Liver (tissue), 9 donors: Measurements from ENCODE around the gene DSTN. TPM values are rescaled to one million over a fixed set of nuclear protein-coding genes. Genes with fewer than 3 reads are reported as not detected.

Experiments
- DNase-seq: peaks from one replicate; pipeline ENCODE4 v3.0.0-alpha.2; 2017; ENCODE audit warnings: low spot score
- H3K27ac ChIP-seq, 2 donors: one replicate each; pipeline ENCODE4 v1.7.0; 2013; ENCODE audit warnings: inconsistent platforms in 2 of 2, low read length in 2 of 2, control low read depth in 1 of 2, low read depth in 1 of 2, mild to moderate bottlenecking in 1 of 2
- H3K27me3 ChIP-seq, 4 donors: one replicate each; pipeline versions ENCODE4 v1.6.1 to v1.7.0; 2013; ENCODE audit warnings: low read length in 3 of 4, inconsistent platforms in 1 of 4, mild to moderate bottlenecking in 1 of 4, moderate library complexity in 1 of 4; ENCODE audit not compliant: control insufficient read depth in 4 of 4, insufficient read depth in 4 of 4
- H3K36me3 ChIP-seq, 4 donors: one replicate each; pipeline versions ENCODE4 v1.6.1 to v1.7.0; 2013; ENCODE audit warnings: low read length in 3 of 4, mild to moderate bottlenecking in 3 of 4, low read depth in 1 of 4, moderate library complexity in 1 of 4; ENCODE audit not compliant: control insufficient read depth in 4 of 4, insufficient read depth in 3 of 4
- H3K4me1 ChIP-seq, 4 donors: one replicate each; pipeline versions ENCODE4 v1.6.1 to v1.7.0; 2013; ENCODE audit warnings: low read length in 3 of 4, mild to moderate bottlenecking in 3 of 4, moderate library complexity in 1 of 4; ENCODE audit not compliant: control insufficient read depth in 4 of 4, insufficient read depth in 4 of 4
- H3K4me3 ChIP-seq, 3 donors: one replicate each; pipeline versions ENCODE4 v1.6.1 to v1.7.0; 2013; ENCODE audit warnings: low read length in 3 of 3, control low read depth in 1 of 3, low read depth in 1 of 3, mild to moderate bottlenecking in 1 of 3
- H3K9ac ChIP-seq, 2 donors: one replicate each; pipeline ENCODE4 v1.7.0; 2013; ENCODE audit warnings: low read length in 2 of 2, mild to moderate bottlenecking in 2 of 2, moderate library complexity in 2 of 2, control low read depth in 1 of 2, low read depth in 1 of 2
- H3K9me3 ChIP-seq, 4 donors: one replicate each; pipeline versions ENCODE4 v1.6.1 to v1.7.0; 2013; ENCODE audit warnings: low read length in 3 of 4; ENCODE audit not compliant: control insufficient read depth in 4 of 4
- EGR1 ChIP-seq, 2 donors: IDR thresholded peaks; 2 replicates each; pipeline ENCODE4 v1.6.1; 2016 to 2018; ENCODE audit warnings: antibody characterized with exemption in 2 of 2, low read depth in 2 of 2
- FOXA2 ChIP-seq: IDR thresholded peaks from 2 replicates; pipeline ENCODE4 v1.6.1; 2016; ENCODE audit warnings: antibody characterized with exemption
- GABPA ChIP-seq, 2 donors: IDR thresholded peaks in 1 of 2; conservative IDR thresholded peaks in 1 of 2; 2 replicates each; pipeline ENCODE4 v1.6.1; 2016; ENCODE audit warnings: antibody characterized with exemption in 2 of 2, mild to moderate bottlenecking in 1 of 2, moderate library complexity in 1 of 2
- HNF4A ChIP-seq, 2 donors: conservative IDR thresholded peaks; 2 replicates each; pipeline ENCODE4 v1.6.1; 2016; ENCODE audit warnings: antibody characterized with exemption in 2 of 2, mild to moderate bottlenecking in 2 of 2
- HNF4G ChIP-seq: IDR thresholded peaks from 2 replicates; pipeline ENCODE4 v1.6.1; 2016; ENCODE audit warnings: antibody characterized with exemption
- JUND ChIP-seq, 2 donors: IDR thresholded peaks; 2 replicates each; pipeline ENCODE4 v1.6.1; 2016; ENCODE audit warnings: antibody characterized with exemption in 2 of 2
- NR2F2 ChIP-seq: IDR thresholded peaks from 2 replicates; pipeline ENCODE4 v1.6.1; 2016; ENCODE audit warnings: antibody characterized with exemption
- RAD21 ChIP-seq, 2 donors: IDR thresholded peaks; 2 replicates each; pipeline ENCODE4 v1.6.1; 2016; ENCODE audit warnings: antibody characterized with exemption in 2 of 2, mild to moderate bottlenecking in 2 of 2
- RXRA ChIP-seq, 2 donors: IDR thresholded peaks; 2 replicates each; pipeline ENCODE4 v1.6.1; 2017 to 2018; ENCODE audit warnings: antibody characterized with exemption in 2 of 2, mild to moderate bottlenecking in 1 of 2
- SP1 ChIP-seq: IDR thresholded peaks from 2 replicates; pipeline ENCODE4 v1.6.1; 2018; ENCODE audit warnings: antibody characterized with exemption, mild to moderate bottlenecking
- TAF1 ChIP-seq: conservative IDR thresholded peaks from 2 replicates; pipeline ENCODE4 v1.6.1; 2016; ENCODE audit warnings: antibody characterized with exemption, mild to moderate bottlenecking
- YY1 ChIP-seq: IDR thresholded peaks from 2 replicates; pipeline ENCODE4 v1.6.1; 2016; ENCODE audit warnings: antibody characterized with exemption, mild to moderate bottlenecking
- WGBS: extraction: QIAGEN DNeasy Blood & Tissue Kit; methylation state at CpG from one replicate; pipeline ENCODE4 v1.1.7; 2013; 5-methylcytosine and 5-hydroxymethylcytosine counted together
- polyA plus RNA-seq, 2 donors: library from polyadenylated mRNA; stranded (reverse) in 1 of 2; unstranded in 1 of 2; fragments of 200-250 nt in 1 of 2; fragments of >200 nt in 1 of 2; fragmentation: Nextera tagmentation in 1 of 2; extraction: Ambion mirVana in 1 of 2; gene quantifications; one replicate each; pipeline versions ENCODE4 v1.2.1 to v1.2.3, GENCODE V29; 2013 to 2015
- total RNA-seq, 2 donors: library from RNA; depleted of rRNA; stranded (reverse); fragments of >200 nt; gene quantifications; one replicate each; pipeline ENCODE4 v1.2.3, GENCODE V29; 2014
- TF ChIP-seq, protein P1 (sequence below): IDR thresholded peaks from 2 replicates; pipeline ENCODE4 v1.6.1; 2016; ENCODE audit warnings: antibody characterized with exemption, mild to moderate bottlenecking
- TF ChIP-seq, protein P2 (sequence below): IDR thresholded peaks from 2 replicates; pipeline ENCODE4 v1.6.1; 2016; ENCODE audit warnings: antibody characterized with exemption
- TF ChIP-seq, protein P3 (sequence below): IDR thresholded peaks from 2 replicates; pipeline ENCODE4 v1.6.1; 2016; ENCODE audit warnings: antibody characterized with exemption
- TF ChIP-seq, protein P4 (sequence below): fragments of 150-350 bp; IDR thresholded peaks from 2 replicates; pipeline ENCODE4 v1.5.1; 2017; ENCODE audit warnings: improper control_type of control experiment, low read depth, low read length; ENCODE audit not compliant: missing input control
- donor health status: healthy.
- donor health status: healthy.
- donor health status: healthy.
- donor health status: healthy.
- donor health status: healthy.

DSTN gene
- total and polyA plus RNA-seq, 4 donors, result 39.9 to 137 (median 108) TPM

DNA sequence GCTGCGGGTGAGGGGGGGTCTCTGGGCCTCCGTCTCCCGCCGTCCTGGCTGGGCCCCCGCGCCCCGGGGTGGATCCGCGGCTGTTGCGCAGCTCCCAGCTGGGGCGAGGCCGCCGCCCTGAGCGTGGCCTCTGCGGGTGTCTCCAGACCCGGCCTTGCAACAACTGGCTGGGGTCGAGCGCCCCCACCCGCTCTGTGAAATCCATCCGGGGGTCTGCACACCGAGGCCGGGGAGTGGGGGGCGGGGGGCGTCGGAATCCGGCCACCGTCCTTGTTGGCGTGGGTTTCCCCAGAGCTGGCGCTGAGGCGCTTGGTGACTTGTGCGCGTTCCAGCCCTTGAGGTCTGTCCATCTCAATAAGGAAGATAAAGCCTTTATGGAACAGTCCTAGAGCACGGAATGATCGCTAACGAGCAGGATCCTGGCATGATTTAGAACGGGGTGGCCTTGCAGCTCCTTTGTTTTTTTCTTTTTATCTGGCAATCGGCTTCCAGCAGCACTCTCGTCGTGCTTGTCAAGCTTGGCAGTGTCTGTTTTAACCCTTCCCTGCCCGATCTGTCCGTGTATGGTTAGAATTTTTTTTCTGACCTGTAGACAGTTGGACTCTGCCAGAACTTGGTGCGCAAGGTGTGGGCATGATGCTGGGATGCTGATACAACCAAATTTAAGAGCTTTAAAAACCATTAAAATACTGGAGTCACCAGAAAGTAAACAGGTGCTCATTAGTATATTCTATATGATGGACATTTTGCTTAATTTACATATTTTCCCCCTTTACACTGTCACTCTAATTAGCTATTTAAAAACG, 675 bp downstream of the DSTN start:
- peaks cover 11 to 33% (median 27%) of the 10 kb centered on the region in 4 donors for H3K4me1 ChIP-seq
- peak; percentile 68 for DNase-seq
- no peaks in the 10 kb centered on the region for H3K27me3 ChIP-seq
- whole genome bisulfite sequencing, result 1% methylated on average over 43 of the region's 43 CpGs
- peak in 1 of 2 donors; percentile 24 for TF ChIP-seq RAD21 (IDR thresholded peaks at IDR 0.05)
- no peak for TF ChIP-seq EGR1 (IDR thresholded peaks at IDR 0.05; ENCODE audit: low read depth in 2 of 2)
- H3K27ac ChIP-seq, result peak overlapping the region; percentile 91 to 96
- no peaks in the 10 kb centered on the region for H3K9me3 ChIP-seq
- no peaks in the 10 kb centered on the region for H3K36me3 ChIP-seq
- peak overlapping the region; percentile 77 to 94 (median 86) for H3K4me3 ChIP-seq
- peak overlapping the region; percentile 62 to 69 for H3K9ac ChIP-seq

DNA sequence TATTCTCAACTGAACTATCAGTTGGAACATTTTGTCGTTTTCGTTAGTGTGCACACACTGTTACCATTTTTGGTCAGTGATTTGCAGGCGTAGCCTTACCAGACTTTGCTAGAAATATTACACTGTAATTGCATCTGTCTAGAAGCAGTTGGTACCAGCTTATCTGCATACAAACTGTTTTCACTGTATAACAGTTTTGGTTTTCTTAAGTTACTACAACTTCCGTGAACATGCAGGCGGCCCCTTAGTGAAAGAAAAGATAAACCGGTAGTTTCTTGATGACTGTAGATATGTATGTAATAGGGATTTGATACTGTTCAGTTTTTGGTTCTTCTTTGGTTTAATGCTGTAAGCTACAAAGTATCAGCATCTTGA, 1.3 kb downstream of the DSTN start:
- Histone ChIP-seq H3K9me3 (no peaks in the 10 kb centered on the region), H3K36me3 (no peaks in the 10 kb centered on the region), H3K4me3 (peak overlapping the region; percentile 77 to 94 (median 86)), H3K27me3 (no peaks in the 10 kb centered on the region), H3K9ac (peak overlapping the region; percentile 3 to 67), H3K4me1 (peaks cover 11 to 33% (median 27%) of the 10 kb centered on the region in 4 donors), H3K27ac (no peak overlapping the region)
- TF ChIP-seq, protein P1, sequence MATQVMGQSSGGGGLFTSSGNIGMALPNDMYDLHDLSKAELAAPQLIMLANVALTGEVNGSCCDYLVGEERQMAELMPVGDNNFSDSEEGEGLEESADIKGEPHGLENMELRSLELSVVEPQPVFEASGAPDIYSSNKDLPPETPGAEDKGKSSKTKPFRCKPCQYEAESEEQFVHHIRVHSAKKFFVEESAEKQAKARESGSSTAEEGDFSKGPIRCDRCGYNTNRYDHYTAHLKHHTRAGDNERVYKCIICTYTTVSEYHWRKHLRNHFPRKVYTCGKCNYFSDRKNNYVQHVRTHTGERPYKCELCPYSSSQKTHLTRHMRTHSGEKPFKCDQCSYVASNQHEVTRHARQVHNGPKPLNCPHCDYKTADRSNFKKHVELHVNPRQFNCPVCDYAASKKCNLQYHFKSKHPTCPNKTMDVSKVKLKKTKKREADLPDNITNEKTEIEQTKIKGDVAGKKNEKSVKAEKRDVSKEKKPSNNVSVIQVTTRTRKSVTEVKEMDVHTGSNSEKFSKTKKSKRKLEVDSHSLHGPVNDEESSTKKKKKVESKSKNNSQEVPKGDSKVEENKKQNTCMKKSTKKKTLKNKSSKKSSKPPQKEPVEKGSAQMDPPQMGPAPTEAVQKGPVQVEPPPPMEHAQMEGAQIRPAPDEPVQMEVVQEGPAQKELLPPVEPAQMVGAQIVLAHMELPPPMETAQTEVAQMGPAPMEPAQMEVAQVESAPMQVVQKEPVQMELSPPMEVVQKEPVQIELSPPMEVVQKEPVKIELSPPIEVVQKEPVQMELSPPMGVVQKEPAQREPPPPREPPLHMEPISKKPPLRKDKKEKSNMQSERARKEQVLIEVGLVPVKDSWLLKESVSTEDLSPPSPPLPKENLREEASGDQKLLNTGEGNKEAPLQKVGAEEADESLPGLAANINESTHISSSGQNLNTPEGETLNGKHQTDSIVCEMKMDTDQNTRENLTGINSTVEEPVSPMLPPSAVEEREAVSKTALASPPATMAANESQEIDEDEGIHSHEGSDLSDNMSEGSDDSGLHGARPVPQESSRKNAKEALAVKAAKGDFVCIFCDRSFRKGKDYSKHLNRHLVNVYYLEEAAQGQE, result no peak
- DNase-seq, result no peak
- WGBS, result 38% methylated on average over 6 of the region's 6 CpGs

DNA sequence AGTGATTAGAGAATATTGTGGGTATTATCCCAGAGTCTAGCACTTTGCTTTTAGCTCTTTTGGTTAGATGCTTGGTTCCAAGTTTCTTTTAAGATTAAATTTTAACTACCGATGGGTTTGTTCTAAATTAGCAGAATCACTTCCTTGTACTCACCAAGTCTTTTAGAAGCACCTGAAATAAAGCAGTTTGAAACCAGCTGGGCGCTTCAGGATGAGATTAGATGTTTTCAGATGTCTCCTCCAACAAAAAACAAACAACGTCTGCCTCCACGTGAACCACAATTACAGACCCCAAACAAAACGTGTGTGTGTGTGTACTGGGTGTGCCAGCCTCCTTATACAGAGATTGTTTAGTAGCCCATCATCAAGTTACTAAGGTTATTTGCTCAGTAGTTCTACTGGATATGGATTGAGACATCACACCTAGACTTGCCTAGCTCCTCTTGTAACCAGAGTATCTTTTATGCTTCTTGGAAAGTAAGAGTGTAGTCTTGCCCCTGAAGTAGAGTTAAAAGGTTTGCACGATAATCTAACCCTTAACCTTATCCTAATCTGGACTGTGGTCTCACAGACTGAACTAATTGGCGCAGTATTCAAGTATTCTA, 2.3 kb downstream of the DSTN start:
- 37% methylated on average over 7 of the region's 7 CpGs for WGBS
- no peak for DNase-seq
- peak overlapping the region in 1 of 2 donors; percentile 30 for H3K27ac ChIP-seq
- TF ChIP-seq RAD21 (IDR thresholded peaks at IDR 0.05) (no peak), GABPA (IDR thresholded peaks at IDR 0.05 in 1 of 2, conservative IDR thresholded peaks at IDR 0.05 in 1 of 2) (no peak), YY1 (no peak), EGR1 (IDR thresholded peaks at IDR 0.05; ENCODE audit: low read depth in 2 of 2) (no peak), RXRA (IDR thresholded peaks at IDR 0.05) (no peak), HNF4A (conservative IDR thresholded peaks at IDR 0.05) (no peak), HNF4G (no peak), JUND (IDR thresholded peaks at IDR 0.05) (no peak), FOXA2 (no peak), TAF1 (no peak), SP1 (no peak), NR2F2 (no peak)
- TF ChIP-seq, protein P1, result no peak
- TF ChIP-seq, protein P2, sequence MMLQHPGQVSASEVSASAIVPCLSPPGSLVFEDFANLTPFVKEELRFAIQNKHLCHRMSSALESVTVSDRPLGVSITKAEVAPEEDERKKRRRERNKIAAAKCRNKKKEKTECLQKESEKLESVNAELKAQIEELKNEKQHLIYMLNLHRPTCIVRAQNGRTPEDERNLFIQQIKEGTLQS, result no peak
- TF ChIP-seq, protein P3, sequence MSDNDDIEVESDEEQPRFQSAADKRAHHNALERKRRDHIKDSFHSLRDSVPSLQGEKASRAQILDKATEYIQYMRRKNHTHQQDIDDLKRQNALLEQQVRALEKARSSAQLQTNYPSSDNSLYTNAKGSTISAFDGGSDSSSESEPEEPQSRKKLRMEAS, result no peak
- TF ChIP-seq, protein P4, sequence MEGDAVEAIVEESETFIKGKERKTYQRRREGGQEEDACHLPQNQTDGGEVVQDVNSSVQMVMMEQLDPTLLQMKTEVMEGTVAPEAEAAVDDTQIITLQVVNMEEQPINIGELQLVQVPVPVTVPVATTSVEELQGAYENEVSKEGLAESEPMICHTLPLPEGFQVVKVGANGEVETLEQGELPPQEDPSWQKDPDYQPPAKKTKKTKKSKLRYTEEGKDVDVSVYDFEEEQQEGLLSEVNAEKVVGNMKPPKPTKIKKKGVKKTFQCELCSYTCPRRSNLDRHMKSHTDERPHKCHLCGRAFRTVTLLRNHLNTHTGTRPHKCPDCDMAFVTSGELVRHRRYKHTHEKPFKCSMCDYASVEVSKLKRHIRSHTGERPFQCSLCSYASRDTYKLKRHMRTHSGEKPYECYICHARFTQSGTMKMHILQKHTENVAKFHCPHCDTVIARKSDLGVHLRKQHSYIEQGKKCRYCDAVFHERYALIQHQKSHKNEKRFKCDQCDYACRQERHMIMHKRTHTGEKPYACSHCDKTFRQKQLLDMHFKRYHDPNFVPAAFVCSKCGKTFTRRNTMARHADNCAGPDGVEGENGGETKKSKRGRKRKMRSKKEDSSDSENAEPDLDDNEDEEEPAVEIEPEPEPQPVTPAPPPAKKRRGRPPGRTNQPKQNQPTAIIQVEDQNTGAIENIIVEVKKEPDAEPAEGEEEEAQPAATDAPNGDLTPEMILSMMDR, result no peak

More for the DNA sequence above, 2.3 kb downstream of the DSTN start:
- Histone ChIP-seq H3K27me3 (no peaks in the 10 kb centered on the region), H3K36me3 (no peaks in the 10 kb centered on the region), H3K4me3 (no peak overlapping the region), H3K4me1 (peaks cover 11 to 33% (median 27%) of the 10 kb centered on the region in 4 donors), H3K9ac (no peak overlapping the region), H3K9me3 (no peaks in the 10 kb centered on the region)
